ENCODE results near the gene AP1B1. TPM values are rescaled to one million over a fixed set of nuclear protein-coding genes. Genes with fewer than 3 reads are reported as not detected.
A peak's percentile ranks its signal among the peaks of the same experiment; 100 is the strongest.

The AP1B1 gene
- total and polyA plus RNA-seq, 2 of the 8 experiments (the other 6 are each of a cell fraction or from before 2014, with no cell fraction given), result 64.2 to 86.8 TPM

DNA sequence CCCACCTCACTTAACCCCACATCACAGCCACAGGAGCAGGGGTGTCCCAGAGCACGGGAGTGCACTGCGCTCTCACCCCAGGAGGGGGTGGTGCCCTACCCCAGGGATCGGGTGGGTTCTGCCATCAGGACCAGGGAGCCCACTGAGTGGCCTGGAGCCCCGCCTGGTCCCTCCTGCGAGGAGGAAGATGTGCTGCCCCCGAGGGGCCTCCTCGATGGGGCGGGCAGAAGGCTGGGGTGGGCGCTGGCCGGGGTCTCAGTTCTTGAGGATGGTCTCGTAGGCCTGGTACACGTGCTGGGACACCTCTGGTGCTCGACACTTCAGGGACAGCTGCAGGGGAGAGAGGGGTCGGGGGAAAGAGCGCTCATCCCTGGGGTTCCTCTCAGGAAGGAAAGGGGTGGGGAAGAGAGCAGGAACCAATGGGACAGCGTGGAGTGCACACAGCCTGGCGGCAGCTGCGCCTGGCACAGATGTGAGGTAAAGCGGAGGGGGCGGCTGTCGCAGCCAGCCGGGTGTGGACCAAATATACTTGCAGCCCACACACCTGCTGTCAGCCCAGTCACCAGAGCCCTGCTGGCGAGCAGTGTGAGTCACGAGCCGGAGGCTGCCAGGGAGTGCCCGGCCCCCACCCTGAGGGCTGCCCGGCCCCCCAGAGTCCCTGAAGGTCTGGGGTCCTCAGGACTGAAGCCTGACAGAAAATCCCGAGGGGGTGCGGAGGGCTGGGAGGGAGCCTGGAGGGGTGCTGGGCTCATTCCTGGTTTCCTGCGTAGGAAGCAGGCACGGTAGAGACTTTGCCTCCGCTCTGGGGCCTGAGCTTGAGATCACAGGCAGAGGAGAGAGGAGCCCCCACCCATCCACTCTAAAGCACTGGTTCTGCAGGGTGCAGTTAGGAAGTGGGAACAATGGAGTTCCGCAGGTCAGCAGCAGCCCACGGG, 59.5 kb downstream of the AP1B1 start:
- Histone ChIP-seq H3K9me3 (ENCODE audit: insufficient read depth in 2 of 2, low read depth in 1 of 2, low read length in 1 of 2) (no peaks in the 10 kb centered on the region), H3K79me2 (ENCODE audit: control insufficient read depth in 1 of 2, insufficient read depth in 2 of 2, low read length in 2 of 2) (no peaks in the 10 kb centered on the region), H2BK15ac (ENCODE audit: low read length) (no peak overlapping the region), H3K23me2 (ENCODE audit: low read depth, low read length) (no peaks in the 10 kb centered on the region), H2BK5ac (ENCODE audit: low read depth, low read length) (no peak overlapping the region), H2BK20ac (ENCODE audit: low read length) (no peak overlapping the region), H2BK120ac (replicated peaks; ENCODE audit: low read depth, low read length) (no peak overlapping the region), H3K56ac (replicated peaks; ENCODE audit: insufficient read length, low read depth, low read length) (no peak overlapping the region), H3K23ac (ENCODE audit: insufficient read length) (no peak overlapping the region), H3K27me3 (replicated peaks in 1 of 4; ENCODE audit: control insufficient read depth in 3 of 4, extremely low read depth in 1 of 4, insufficient read depth in 3 of 4, low read length in 3 of 4) (no peaks in the 10 kb centered on the region), H3K79me1 (ENCODE audit: low read depth, low read length) (no peaks in the 10 kb centered on the region), H3K9ac (replicated peaks in 1 of 4; ENCODE audit: extremely low read depth in 1 of 4, low read depth in 3 of 4, low read length in 3 of 4) (no peak overlapping the region), H3K4me2 (ENCODE audit: insufficient read depth in 1 of 2, low read depth in 2 of 2, low read length in 2 of 2) (no peak overlapping the region), H2AFZ (ENCODE audit: low read length) (no peak overlapping the region), H4K5ac (ENCODE audit: insufficient read length, low read depth, low read length) (no peak overlapping the region), H4K20me1 (replicated peaks in 1 of 2; ENCODE audit: control insufficient read depth in 1 of 2, insufficient read depth in 2 of 2, low read length in 2 of 2) (peaks cover 3 to 5% of the 10 kb centered on the region in 2 experiments), H2AK5ac (ENCODE audit: low read depth, low read length) (no peak overlapping the region), H3K4me3 (ENCODE audit: extremely low read depth in 1 of 4, insufficient read depth in 2 of 4, low read depth in 3 of 4, low read length in 4 of 4) (no peak overlapping the region), H3K27ac (ENCODE audit: low read depth, low read length) (no peak overlapping the region), H3K18ac (ENCODE audit: extremely low read depth, low read length) (no peak overlapping the region), H3K14ac (ENCODE audit: insufficient read length) (no peak overlapping the region), H4K91ac (replicated peaks; ENCODE audit: insufficient read length, low read length) (no peak overlapping the region), H3K4me1 (replicated peaks in 1 of 4; ENCODE audit: control insufficient read depth in 3 of 4, insufficient read depth in 4 of 4, low read length in 3 of 4) (no peaks in the 10 kb centered on the region; a peak in 1 of 7 replicates), H3K36me3 (ENCODE audit: control insufficient read depth in 2 of 4, insufficient read depth in 4 of 4, low read length in 3 of 4) (peaks cover 4 to 11% (median 9%) of the 10 kb centered on the region in 4 experiments; a peak in 6 of 8 replicates), H4K8ac (ENCODE audit: extremely low read depth, insufficient read depth, low read length) (no peak overlapping the region), H3K4ac (replicated peaks; ENCODE audit: insufficient read length, low read depth, low read length) (no peak overlapping the region), H2BK12ac (ENCODE audit: low read depth, low read length) (no peak overlapping the region)
- TF ChIP-seq TAF1 (IDR thresholded peaks at IDR 0.05; ENCODE audit: low read depth, low read length) (no peak), SUZ12 (IDR thresholded peaks at IDR 0.05; ENCODE audit: low read length) (no peak), TAF7 (optimal IDR thresholded peaks at IDR 0.05; ENCODE audit: borderline replicate concordance, low read depth, low read length) (no peak), JUN (IDR thresholded peaks at IDR 0.05; ENCODE audit: low read depth, low read length) (no peak), GTF2F1 (IDR thresholded peaks at IDR 0.05; ENCODE audit: borderline replicate concordance, low read depth, low read length) (no peak), PHF8 (conservative IDR thresholded peaks at IDR 0.05; ENCODE audit: low read depth, low read length) (no peak), POU5F1 (IDR thresholded peaks at IDR 0.05; ENCODE audit: low read depth, low read length) (no peak)
- TF ChIP-seq, protein P1, sequence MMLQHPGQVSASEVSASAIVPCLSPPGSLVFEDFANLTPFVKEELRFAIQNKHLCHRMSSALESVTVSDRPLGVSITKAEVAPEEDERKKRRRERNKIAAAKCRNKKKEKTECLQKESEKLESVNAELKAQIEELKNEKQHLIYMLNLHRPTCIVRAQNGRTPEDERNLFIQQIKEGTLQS (IDR thresholded peaks at IDR 0.05; ENCODE audit: insufficient read depth, low read depth, low read length), result no peak
- TF ChIP-seq, protein P2, sequence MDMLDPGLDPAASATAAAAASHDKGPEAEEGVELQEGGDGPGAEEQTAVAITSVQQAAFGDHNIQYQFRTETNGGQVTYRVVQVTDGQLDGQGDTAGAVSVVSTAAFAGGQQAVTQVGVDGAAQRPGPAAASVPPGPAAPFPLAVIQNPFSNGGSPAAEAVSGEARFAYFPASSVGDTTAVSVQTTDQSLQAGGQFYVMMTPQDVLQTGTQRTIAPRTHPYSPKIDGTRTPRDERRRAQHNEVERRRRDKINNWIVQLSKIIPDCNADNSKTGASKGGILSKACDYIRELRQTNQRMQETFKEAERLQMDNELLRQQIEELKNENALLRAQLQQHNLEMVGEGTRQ (IDR thresholded peaks at IDR 0.05; ENCODE audit: low read length), result no peak
- 92% methylated on average over 20 of the region's 34 CpGs; no CpG with 5 or more reads in 1 of the 2 experiments for WGBS, 2 experiments (ENCODE audit: extremely low coverage in 1 of 2, insufficient coverage in 1 of 2, insufficient read length in 1 of 2, insufficient replicate concordance in 2 of 2, low coverage in 1 of 2, low lambda C conversion rate in 2 of 2, missing lambda C conversion rate in 1 of 2)
- FAIRE-seq, result no peak
- POLR2A ChIA-PET (ENCODE audit: partially characterized antibody), result interaction anchor here (0.6 to 1.1 kb wide), 3 partner anchors 26 to 49 kb away, joined by 3 read pairs; no protein-coding TSS in a partner anchor
- DNase-seq (ENCODE audit: low read depth in 1 of 2, low spot score in 2 of 2), result peak in 1 of 2 experiments; percentile 41
- CTCF ChIA-PET (ENCODE audit: partially characterized antibody), result interaction anchor here (1.0 to 3.1 kb wide), 4 partner anchors 11 to 36 kb away, joined by 3 to 14 read pairs (median 3); no protein-coding TSS in a partner anchor

Data from H1 (cell line).